Measurements from ENCODE around the gene KDM7A.
A peak's percentile ranks its signal among the peaks of the same experiment; 100 is the strongest.
"Not testable (repeated sequence)": the region's sequence is repeated elsewhere in the genome, so short reads cannot be mapped to it uniquely, and the experiment has no call there.

KDM7A gene

DNA sequence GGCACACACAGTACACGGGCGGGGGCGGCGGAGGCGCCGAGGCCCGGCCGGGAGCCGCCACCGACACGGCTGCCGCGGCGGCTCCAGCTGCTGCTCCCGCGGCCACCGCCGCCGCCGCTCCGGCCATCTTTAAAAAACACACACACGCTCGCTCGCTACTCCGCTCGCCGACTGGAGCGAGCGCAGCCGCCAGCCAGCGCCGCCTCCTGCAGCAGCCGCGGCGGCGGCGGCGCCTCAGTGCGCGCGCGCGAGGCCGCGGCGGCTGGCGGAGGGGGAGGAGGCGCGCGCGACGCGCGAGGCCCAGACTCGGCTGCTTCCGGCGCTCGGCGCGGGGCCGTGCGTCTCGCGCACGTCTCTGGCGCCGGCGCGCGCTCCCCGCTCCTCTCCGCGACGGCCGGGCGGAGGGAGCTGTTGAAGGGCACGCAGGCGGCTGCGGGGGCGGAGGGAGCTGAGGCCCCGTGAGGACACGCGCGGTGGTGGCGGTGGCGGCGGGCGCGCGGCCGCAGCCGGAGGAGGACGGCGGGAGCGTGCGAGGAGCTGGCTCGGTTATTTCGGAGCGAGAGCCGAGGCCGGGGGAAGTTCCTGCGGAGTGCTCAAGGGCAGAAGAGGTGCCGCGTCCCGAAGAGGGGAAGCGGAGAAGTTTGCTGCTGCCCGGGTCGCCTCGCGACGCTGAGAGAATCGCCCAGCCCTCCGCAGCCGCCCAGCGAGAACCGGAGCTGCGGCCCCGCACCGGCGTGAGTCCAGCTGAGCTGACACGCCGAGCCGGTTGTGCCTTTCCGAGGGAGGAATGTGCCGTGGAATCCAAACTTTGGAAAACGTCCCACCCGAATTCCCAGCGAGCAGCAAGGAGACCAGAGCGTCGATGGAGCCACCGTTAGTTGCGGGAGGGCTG, at the start of gene KDM7A:
TSS of gene KDM7A (minus strand) at position 173 of the 892 bp plus-strand sequence. CDS start at position 127, 46 bp downstream.
- DNase-seq, result peak; percentile 69 to 95

- no peak for DNase-seq
Observed at GRCh38 chr7:140225562-140226249, 48.9 kb upstream of the KDM7A start.

DNA sequence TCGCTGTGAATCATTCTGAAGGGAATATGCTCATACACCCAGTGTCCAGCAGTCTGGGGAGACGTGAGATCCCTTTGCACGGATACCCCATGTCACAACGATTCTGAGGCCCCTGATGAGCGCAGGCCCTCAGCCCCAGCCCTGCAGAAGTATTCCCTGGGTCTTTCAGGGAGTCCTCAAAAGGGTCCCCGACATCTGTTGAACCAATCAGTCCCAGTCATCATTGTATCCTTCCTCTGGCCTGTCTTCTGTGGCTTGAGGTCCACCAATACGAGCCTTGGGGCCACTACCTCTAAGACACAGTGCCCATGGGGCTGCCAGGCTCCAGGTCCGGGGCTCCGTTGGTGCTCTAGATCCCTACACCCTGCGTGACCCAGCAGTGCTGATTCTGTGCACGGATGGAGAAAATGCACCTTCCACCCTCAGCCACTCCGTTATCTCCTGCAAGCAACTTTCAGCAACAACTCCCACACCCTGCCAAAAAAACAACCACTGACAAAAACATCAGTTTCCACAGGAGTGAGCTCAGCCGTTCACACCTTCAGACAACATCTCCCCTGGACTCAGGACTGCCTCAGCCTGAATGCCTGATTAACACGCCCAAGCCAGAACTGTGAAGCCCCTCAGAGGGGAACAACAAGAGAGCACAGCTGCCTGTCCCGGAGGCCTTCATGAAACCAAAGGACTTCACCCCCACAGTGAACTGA, 46.9 kb upstream of the KDM7A start:
- DNase-seq, result no peak

DNA sequence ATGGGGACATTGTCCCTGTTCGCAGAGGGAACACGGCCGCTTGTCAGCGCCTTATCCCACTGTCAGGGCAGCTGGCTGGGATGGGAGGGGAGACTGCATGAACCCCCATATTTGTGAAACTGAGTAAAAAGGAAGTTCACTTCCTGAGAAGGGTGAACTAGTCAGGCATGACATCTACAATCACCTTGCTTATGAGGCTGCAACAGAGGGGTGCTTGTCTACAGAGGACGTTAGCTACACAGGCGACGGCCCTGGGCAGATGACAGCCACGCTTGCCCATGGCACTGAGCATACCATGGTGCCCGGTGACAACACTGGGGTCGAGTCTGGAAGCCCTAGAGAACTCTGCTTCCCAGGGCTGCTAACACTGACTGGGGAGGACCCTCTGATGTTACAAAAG, 46.0 kb upstream of the KDM7A start:
- no peak for DNase-seq

DNA sequence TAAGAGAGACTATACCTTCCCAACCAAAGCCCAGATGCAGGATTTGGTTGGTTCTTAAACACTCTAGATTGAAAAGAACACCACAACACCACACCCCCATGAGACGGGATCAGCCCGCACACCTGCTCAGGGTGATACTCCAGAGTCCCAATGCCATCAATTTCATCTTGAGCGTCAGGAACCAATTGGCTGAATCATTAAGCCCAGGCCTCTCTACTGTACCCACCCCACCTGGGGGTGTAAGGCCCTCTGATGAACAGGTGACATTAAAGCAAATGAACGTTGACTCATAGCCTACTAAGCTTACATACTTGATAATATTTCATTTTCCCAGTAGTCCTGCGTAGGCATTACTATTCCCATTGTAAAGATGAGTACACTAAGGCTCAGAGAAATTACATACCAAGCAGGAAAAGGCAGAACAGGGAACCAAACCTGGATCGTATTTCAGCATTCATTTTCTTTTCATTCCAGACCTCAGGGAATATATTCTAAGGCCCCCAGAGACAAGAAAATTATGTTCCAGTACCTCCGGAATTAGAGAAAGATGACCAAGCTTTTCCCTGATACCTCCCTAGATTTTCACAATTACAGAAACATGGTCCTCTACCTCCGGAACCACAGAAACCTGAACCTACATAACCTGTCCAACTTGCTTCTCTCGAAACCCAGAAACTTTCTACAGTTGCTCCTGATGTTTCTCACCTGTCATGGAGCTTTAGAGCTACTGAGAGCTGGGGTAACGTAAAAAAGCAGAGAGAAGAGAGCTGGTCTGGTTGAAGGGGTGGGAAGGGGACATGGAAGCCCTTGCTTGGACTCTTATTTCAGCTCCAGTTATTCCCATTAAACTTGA, 43.1 kb upstream of the KDM7A start:
- DNase-seq, result no peak

GRCh38 chr7:140218656-140219055, 41.9 kb upstream of the KDM7A start:
- no peak for DNase-seq

DNA sequence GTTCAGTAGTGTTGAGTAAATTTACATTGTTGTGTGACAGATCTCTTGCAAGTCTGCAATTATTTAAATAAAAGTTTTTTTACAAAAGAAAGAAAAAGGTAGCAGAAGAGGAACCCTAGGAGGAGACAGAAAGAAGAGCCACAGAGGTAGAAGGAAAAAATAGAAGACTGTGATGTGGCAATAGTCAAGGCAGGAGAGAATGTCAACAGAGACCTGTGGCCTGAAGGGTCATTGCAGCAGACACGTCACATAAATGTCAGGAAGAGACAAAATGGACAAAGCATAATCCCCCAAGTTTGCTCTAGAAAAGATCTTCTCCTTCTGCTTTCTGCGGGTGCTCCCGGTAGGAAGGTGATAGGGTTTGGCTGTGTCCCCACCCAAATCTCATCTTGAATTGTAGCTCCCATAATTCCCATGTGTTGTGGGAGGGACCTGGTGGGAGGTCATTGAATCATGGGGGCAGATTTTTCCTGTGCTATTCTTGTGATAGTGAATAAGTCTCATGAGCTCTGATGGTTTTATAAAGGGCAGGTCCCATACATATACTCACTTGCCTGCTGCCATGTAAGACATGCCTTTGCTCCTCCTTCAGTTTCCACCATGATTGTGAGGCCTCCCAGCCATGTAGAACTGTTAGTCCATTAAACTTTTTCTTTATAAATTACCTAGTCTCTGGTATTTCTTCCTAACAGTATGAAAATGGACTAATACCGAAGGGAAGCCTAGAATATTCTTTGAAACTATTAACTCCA, 41.1 kb upstream of the KDM7A start:
- DNase-seq, result no peak

GRCh38 chr7:140215281-140215680, 38.5 kb upstream of the KDM7A start:
- no peak for DNase-seq

DNA sequence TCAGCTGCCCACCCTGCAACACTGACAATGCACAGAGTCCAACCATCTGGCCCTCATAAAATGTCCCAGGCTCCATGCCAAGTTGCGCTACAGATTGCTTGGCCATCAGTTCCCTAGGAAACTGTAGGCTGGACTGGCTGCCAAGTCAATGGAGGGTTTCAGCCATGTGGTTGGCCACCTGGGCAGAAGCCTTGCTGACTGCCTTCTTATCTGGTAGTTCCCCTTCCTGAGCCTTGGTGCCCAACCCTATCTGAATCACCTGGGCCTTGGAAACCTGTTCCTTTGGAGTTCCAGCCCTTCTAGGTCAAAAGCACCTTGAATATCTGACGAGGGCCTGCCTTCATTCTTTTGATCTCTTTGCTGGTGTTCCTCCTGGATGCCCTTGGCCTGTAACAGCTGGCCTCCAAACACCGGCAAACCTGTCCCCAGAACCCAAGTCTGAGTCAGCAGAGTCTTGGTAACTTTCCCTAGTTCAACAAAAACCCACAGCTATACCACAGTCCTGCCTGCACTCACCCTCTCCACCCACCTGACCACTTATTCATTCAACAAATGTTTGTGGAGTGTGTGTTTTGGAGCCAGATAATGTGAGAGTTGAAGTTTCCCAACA, 37.4 kb upstream of the KDM7A start:
- DNase-seq, result no peak

DNA sequence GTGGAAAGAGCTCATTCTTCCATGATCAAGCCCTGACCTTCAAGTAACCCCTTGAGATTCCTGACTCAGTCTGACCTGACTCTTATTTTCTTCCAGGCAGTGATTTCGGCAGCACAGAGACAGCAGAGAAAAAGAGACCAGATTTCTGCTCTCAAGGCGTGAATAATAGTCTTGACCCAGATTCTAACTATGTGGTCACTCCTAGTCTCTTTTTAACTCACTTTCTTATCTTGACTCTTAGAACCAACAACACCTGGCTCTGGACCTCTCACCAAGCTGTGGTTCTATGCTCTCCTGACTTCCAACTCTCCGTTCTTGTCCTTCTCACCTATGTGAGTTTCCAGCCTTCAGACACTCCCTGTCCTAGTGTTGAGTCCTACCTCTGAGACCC, 36.9 kb upstream of the KDM7A start:
- no peak for DNase-seq

DNA sequence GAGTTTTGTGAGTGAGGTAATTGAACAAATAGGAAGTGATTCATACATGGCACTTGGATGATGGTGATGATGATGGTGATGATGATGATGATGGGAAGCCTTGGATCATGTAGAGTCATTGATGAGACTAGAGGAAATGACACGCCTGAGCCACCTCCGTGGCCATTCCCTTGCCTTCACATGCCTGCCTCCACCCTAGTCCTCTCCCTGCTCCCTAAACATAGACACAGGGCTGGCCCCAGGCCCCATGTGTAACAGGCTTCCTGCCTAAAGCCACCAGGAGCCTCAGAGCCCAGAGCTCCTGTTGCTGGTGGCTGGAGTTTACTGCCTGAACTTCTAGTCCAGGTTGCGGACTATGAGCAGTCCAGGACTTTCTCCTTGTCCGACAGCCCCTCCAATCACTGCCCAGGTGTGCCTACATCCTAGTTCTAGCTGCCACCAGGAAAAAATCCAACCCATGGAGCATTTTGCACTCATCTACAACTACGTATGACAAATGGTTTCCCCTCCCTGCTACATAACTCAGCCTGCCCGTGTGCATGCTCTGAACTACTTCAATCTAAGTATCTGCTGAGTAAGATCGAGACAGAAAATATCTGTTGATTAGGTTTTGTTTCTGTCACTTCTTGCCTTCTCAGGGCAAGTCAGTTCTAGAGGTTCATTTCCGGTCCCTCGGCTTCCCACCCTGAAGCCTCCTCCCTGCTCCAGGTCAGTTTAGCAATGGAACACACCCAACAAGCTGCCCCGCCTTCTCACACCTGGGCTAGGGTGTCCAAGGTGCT, 35.5 kb upstream of the KDM7A start:
- no peak for DNase-seq

- DNase-seq, result no peak
Observed at GRCh38 chr7:140211698-140212097, 34.9 kb upstream of the KDM7A start.

GRCh38 chr7:140209866-140210609, 33.3 kb upstream of the KDM7A start:
- DNase-seq, result no peak

GRCh38 chr7:140206616-140207389, 30.0 kb upstream of the KDM7A start:
- DNase-seq, result no peak

DNA sequence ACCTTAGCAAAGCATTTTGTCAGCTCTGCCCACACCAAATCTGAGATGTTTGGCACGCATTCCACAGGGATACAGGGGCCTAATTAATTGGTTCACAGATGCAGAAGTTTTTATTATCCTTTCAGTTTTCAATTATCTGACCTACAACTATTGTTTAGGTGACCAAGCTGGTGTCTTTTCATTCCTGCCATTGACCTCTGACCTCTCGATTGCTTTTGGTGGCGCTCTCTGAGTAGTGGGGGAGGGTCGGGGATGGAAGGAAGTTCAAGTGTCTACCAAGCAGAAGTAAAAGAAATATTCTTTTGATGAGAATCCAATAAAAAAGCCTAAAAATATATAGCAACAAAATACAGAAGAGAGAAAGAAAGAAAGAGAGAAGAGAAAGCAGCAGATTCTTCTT, 28.8 kb upstream of the KDM7A start:
- DNase-seq, result no peak

GRCh38 chr7:140203556-140203955, 26.8 kb upstream of the KDM7A start:
- no peak for DNase-seq

DNA sequence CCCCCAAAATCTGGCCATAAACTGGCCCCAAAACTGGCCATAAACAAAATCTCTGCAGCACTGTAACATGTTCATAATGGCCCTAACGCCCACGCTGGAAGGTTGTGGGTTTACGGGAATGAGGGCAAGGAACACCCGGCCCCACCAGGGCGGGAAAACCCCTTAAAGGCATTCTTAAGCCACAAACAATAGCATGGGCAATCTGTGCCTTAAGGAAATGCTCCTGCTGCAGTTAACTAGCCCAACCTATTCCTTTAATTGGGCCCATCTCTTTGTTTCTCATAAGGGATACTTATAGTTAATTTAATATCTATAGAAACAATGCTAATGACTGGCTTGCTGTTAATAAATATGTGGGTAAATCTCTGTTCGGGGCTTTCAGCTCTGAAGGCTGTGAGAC, 26.2 kb upstream of the KDM7A start:
- DNase-seq, result not testable (repeated sequence)

GRCh38 chr7:140201393-140201792, 24.6 kb upstream of the KDM7A start:
- DNase-seq, result no peak

All from NCI-H187 (cell line).